GM12892 (cell line): Measurements from ENCODE around the gene SNAPC2.

ENCODE experiments used
- POLR2A ChIP-seq: IDR thresholded peaks from 2 replicates; pipeline ENCODE4 v1.6.1; 2011; ENCODE audit warnings: low read depth, low read length, control low read depth
- TAF1 ChIP-seq: IDR thresholded peaks from 2 replicates; pipeline ENCODE4 v1.6.1; 2011; ENCODE audit warnings: low read depth, mild to moderate bottlenecking, control low read depth, low read length, borderline replicate concordance

DNA sequence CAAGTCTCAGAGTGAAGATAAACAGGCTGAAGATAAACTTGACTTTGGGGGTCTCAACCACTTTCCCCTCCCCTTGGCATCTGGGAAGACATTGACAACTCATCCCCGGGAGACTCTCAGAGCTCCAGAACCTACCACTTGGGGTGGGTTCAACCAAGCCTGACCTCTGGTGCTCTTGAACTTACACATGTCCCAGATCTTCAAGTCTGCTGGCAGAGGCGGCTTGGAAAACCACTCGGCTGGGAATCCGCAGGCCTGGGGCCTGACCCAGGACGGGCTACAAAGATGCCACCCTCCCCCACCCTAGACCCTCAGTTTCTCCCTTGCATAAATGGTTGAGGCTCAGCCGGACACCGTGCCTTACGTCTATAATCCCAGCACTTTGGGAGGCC is 31.3 kb upstream of the SNAPC2 start:
- TF ChIP-seq POLR2A, result no peak
- no peak for TF ChIP-seq TAF1
